Activated CD8-positive, alpha-beta T cell treated with anti-CD3 and anti-CD28 coated beads for 36 hours (primary cell): ENCODE results near the gene PCBD1. TPM values are rescaled to one million over a fixed set of nuclear protein-coding genes. Genes with fewer than 3 reads are reported as not detected.

Experiments used
- ATAC-seq: fragments of 200-7000 bp; cut with Tn5 transposase; one replicate; pipeline ENCODE4 v1.10.0; 2021; ENCODE audit warnings: mild to moderate bottlenecking, moderate library complexity
- CTCF ChIA-PET: fragments of 350-600 bp; sonication (Branson Sonifier 250); formaldehyde crosslinking; loops from one replicate; lab custom pipeline; 2021; ENCODE audit warnings: antibody characterized with exemption; lab: Charles Lee
- POLR2A ChIA-PET: fragments of 350-600 bp; sonication (Branson Sonifier 250); formaldehyde crosslinking; loops from one replicate; lab custom pipeline; 2021; ENCODE audit warnings: antibody characterized with exemption; lab: Charles Lee
- DNase-seq: peaks from one replicate; pipeline ENCODE4 v3.0.0-alpha.2; 2020
- H3K27ac Mint-ChIP-seq: one replicate; pipeline ENCODE4 v1.8.0; 2021; ENCODE audit warnings: mild to moderate bottlenecking, mixed read lengths
- H3K27me3 Mint-ChIP-seq: one replicate; pipeline ENCODE4 v1.8.0; 2021; ENCODE audit warnings: mixed read lengths
- H3K36me3 Mint-ChIP-seq: one replicate; pipeline ENCODE4 v1.8.0; 2021; ENCODE audit warnings: low read depth, mixed read lengths
- H3K4me1 Mint-ChIP-seq: one replicate; pipeline ENCODE4 v1.8.0; 2021; ENCODE audit warnings: low read depth, mixed read lengths
- H3K4me3 Mint-ChIP-seq: one replicate; pipeline ENCODE4 v1.8.0; 2021; ENCODE audit warnings: mild to moderate bottlenecking, moderate library complexity, mixed read lengths
- H3K9me3 Mint-ChIP-seq: one replicate; pipeline ENCODE4 v1.8.0; 2021; ENCODE audit warnings: mixed read lengths
- CTCF ChIP-seq: fragments of 200-600 bp; IDR thresholded peaks from one replicate; pipeline ENCODE4 v1.8.0; 2022; ENCODE audit warnings: antibody characterized with exemption, mild to moderate bottlenecking
- intact Hi-C: fragments of 100-400 bp; cut with micrococcal nuclease; formaldehyde crosslinking; loops from one replicate; pipeline ENCODE4 v1.10.0; 2022
- total RNA-seq, 2 experiments: library from RNA; stranded (reverse); gene quantifications; one replicate each; pipeline ENCODE4 v1.2.3, GENCODE V29; 2021

The PCBD1 gene
- total RNA-seq, 2 experiments from 2014 or later = 40.0 to 41.5 TPM

- ChIA-PET CTCF (no interaction called here), POLR2A (no interaction called here)
- no peak for TF ChIP-seq CTCF
- ATAC-seq = no peak
- Mint-ChIP-seq H3K36me3 (no peaks in the 10 kb centered on the region), H3K9me3 (no peaks in the 10 kb centered on the region), H3K27ac (no peak overlapping the region), H3K4me3 (no peak overlapping the region), H3K4me1 (no peaks in the 10 kb centered on the region), H3K27me3 (peaks cover 12% of the 10 kb centered on the region)
- DNase-seq = no peak
- intact Hi-C loops = no loop called here
Observed at GRCh38 chr10:70917635-70918034, 29.3 kb upstream of the PCBD1 start.

- Mint-ChIP-seq H3K9me3 (no peaks in the 10 kb centered on the region), H3K27ac (no peak overlapping the region), H3K36me3 (no peaks in the 10 kb centered on the region), H3K27me3 (peaks cover 12% of the 10 kb centered on the region), H3K4me1 (no peaks in the 10 kb centered on the region), H3K4me3 (no peak overlapping the region)
- no peak for ATAC-seq
- POLR2A ChIA-PET = no interaction called here
- CTCF ChIA-PET = interaction anchor here (1.5 kb wide), 1 partner anchor 8 kb away, joined by 7 read pairs; no protein-coding TSS in a partner anchor
- DNase-seq = no peak
- intact Hi-C loops = no loop called here
- TF ChIP-seq CTCF = no peak
Observed at GRCh38 chr10:70917226-70917625, 28.9 kb upstream of the PCBD1 start.

- CTCF ChIA-PET = interaction anchor here (1.5 kb wide), 1 partner anchor 9 kb away, joined by 7 read pairs; no protein-coding TSS in a partner anchor
- Mint-ChIP-seq H3K27ac (no peak overlapping the region), H3K9me3 (peaks cover 2% of the 10 kb centered on the region), H3K4me3 (no peak overlapping the region), H3K27me3 (peaks cover 9% of the 10 kb centered on the region), H3K4me1 (no peaks in the 10 kb centered on the region), H3K36me3 (no peaks in the 10 kb centered on the region)
- DNase-seq (no peak), ATAC-seq (no peak)
- intact Hi-C loops = no loop called here
- TF ChIP-seq CTCF = no peak
- POLR2A ChIA-PET = no interaction called here
Observed at GRCh38 chr10:70916241-70916640, 27.9 kb upstream of the PCBD1 start.

- CTCF ChIA-PET = interaction anchor here (1.5 kb wide), 1 partner anchor 9 kb away, joined by 7 read pairs; no protein-coding TSS in a partner anchor
Observed at GRCh38 chr10:70915806-70916205, 27.4 kb upstream of the PCBD1 start.

GRCh38 chr10:70915206-70915605 lies 26.8 kb upstream of the PCBD1 start:
- POLR2A ChIA-PET = no interaction called here
- intact Hi-C loops = no loop called here
- Mint-ChIP-seq H3K4me3 (no peak overlapping the region), H3K36me3 (no peaks in the 10 kb centered on the region), H3K27ac (no peak overlapping the region), H3K4me1 (no peaks in the 10 kb centered on the region), H3K9me3 (peaks cover 2% of the 10 kb centered on the region), H3K27me3 (peaks cover 6% of the 10 kb centered on the region)
- DNase-seq (no peak), ATAC-seq (no peak)
- CTCF ChIA-PET = no interaction called here
- TF ChIP-seq CTCF = no peak

More at GRCh38 chr10:70915806-70916205, 27.4 kb upstream of the PCBD1 start:
- no peak overlapping the region for H3K27ac Mint-ChIP-seq
- no peaks in the 10 kb centered on the region for H3K4me1 Mint-ChIP-seq
- POLR2A ChIA-PET = no interaction called here
- H3K36me3 Mint-ChIP-seq = no peaks in the 10 kb centered on the region
- TF ChIP-seq CTCF = no peak
- peaks cover 2% of the 10 kb centered on the region for H3K9me3 Mint-ChIP-seq
- ATAC-seq = no peak
- no peak for DNase-seq
- intact Hi-C loops = no loop called here
- no peak overlapping the region for H3K4me3 Mint-ChIP-seq
- peaks cover 6% of the 10 kb centered on the region for H3K27me3 Mint-ChIP-seq
